ENCODE measurements around the gene HOXB1.

The HOXB1 gene

GRCh38 chr17:48530887-48531272 is at the start of gene HOXB1:
Gene HOXB1 (minus strand): TSS chr17:48531011. CDS start chr17:48530904, 107 bp downstream.
- no peak for DNase-seq (ENCODE audit: low read depth in 2 of 2)

DNA sequence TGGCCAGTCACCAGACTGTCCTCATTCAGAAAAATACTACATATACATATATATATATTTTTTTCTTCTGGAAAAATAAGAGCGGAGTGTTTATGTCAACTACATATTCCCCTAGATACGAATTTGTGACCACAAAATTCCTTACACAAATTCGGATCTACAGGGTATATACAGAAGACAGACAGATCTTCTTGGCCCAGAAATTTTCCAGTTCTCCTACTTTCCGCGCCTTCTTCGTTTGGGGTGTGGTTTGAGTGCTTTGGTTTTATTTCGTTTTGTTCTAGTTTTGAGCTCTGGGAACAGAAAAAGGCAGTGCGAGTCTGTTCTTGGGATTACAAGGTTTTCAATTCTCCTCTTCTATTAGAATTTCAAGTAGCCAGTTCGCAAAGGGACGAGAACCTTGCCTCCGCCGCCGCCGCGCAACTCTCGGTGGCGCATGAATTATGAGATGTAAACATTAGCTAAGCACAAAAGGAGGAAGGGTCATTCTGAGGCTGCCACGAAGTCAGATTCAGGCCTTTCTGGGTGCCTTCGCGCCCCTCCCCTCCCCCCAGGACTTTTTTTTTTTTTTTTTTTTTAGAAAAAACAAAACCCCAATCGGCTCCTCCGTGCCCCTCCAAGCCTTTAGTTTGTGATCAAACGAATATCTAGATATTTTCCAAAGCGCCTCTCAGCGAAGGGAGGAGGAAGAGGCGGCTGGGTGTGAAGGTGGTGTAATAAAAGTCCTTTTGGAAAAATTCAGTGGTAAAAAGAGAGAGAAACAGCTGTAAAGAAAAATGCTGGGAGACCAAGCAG is 49.1 kb upstream of the HOXB1 start:
- DNase-seq (ENCODE audit: low read depth in 2 of 2): no peak

GRCh38 chr17:48579471-48579759 is 48.6 kb upstream of the HOXB1 start:
- no peak for DNase-seq (ENCODE audit: low read depth in 2 of 2)

- DNase-seq (ENCODE audit: low read depth in 2 of 2): no peak
Measured at GRCh38 chr17:48578616-48579470, 48.0 kb upstream of the HOXB1 start.

DNA sequence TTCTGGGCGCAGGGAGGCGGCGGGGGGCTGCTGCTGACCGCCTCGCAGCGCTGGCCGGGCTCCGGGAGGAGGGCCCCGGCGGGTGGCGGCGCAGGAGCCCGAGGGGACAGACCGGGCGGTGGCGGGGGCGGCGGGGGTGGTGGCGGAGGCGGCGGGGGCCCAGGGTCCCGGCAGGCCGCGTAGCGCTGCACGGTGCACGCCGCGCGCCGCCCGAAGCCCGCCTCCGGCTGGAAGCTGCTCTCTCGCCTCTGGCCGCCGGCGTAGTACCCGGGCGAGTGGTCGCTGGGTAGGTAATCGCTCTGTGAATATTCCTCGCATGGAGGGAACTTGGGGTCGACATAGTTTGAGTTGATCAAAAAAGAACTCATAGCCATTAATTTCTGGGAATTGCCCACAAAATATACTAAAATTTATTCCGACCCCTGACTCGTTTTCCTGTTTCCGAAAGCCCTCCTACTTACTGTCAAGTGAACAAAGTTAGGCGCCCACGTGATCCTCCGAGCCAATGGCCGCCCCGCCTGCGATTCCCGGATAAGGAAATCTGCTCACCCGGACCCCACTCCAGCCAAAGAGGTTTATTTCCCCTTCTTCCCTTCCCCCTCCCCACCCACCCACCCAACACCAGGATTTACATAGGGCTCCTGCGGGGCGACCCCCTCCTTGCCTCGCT is 47.3 kb upstream of the HOXB1 start, which contains the start of gene HOXB4:
TSS of gene HOXB4 (minus strand) at position 405 of the 670 bp plus-strand sequence. CDS start at position 374, 31 bp downstream.
- DNase-seq (ENCODE audit: low read depth in 2 of 2): peak in 1 of 2 experiments; percentile 65

- no peak for DNase-seq (ENCODE audit: low read depth in 2 of 2)
Measured at GRCh38 chr17:48577330-48577945, 46.6 kb upstream of the HOXB1 start.

GRCh38 chr17:48576479-48577309 is 45.9 kb upstream of the HOXB1 start:
- no peak for DNase-seq (ENCODE audit: low read depth in 2 of 2)

DNA sequence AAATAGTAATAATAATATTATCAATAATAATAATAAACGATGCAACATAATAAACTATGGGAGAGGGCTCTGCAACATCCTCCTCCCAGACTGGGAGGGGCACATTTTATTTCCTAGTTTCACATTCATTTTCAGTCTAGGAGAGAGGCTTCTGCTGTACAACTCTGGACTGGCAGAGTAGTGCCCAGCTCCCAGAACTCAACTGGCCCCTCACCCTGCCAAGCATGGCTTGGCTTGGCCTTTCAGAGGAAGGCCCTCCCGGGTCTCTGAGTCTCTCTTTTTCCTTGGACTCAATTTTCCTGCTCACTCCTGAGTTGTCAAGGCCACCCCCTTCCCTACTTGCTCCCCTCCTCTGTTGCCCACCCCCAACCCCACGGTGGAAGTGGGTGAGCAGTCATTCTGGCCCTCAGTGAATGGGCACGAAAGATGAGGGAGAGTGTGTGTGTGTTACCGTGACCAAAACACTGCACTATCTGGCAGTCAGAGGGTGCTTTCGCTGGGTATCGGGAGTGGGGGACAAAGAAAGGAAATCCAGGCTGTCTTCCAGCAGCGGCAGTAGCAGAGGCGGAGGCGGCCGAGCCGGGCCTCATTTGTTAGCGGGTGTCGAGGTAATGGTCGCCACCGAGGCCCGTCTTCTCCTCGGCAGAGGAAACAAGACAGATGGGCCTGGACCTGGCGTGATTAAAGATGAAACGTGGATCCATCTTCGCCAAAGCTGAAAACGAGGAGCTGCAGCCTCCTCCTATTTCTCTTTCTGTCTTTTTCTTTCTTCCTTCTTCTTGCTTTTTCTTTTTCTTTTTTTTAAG is 45.1 kb upstream of the HOXB1 start:
- DNase-seq (ENCODE audit: low read depth in 2 of 2): no peak

DNA sequence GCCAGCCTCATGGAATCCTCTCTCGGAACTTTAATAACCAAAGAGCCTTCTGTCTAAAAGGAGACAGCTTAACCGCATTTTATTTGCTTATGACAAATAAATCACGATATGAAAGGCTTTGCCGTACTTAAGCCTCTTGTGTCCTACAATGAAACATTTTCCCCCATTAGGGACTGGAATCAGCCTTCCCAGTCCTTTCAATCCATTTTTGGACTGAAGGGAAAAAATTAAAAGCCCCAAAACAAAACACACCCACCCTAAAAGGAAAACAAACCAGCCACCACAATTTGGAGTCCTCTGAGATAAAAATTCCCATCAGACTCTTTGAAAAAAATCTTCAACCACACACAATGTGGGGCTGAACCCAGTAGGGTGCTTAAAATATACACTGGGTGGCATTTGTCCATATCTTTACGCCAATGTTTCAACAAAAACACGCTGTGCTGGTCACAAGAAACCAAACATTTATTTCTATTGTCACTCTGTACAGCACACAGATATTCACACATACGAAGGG is 44.3 kb upstream of the HOXB1 start:
- DNase-seq (ENCODE audit: low read depth in 2 of 2): no peak

GRCh38 chr17:48574505-48575065 is 43.8 kb upstream of the HOXB1 start:
- DNase-seq (ENCODE audit: low read depth in 2 of 2): no peak

- no peak for DNase-seq (ENCODE audit: low read depth in 2 of 2)
Measured at GRCh38 chr17:48571826-48572417, 41.1 kb upstream of the HOXB1 start.

DNA sequence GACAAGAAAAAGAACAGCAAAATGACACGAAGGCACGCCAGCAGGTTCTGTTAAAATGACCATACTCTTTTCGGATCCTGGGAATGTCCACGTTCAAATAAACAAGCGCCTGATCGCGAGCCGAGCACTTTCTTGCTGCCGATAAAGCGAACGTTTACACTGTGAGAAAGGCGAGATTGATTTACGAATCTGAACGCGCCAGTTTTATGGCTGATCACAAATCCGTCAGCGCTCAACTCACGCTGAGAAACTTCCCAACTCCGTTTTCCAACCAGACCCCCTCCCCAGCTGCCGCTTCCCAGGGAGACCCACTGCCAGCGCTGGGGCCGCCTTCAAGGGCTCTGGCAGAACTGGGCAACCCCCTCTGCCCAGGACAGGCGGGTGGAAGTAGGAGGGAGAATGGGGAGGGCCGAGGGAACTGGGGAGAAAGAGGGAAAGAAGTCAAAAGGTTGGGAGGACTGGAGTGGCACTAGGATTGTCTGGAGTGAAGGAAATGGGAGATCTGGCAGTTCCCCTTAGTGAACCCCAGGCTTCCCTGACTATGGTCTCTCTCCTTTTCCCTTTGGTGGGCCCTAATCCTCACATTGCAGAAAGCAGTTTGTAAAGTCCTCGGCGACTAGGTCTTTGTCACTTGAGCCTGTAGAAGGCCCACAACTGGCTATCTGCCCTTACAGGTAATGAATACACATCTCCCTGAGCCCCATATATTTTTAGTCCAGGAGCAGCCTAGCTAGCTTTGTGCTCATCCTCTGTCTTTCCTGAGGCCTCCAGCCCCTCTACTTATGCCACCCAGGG is 40.4 kb upstream of the HOXB1 start:
- DNase-seq (ENCODE audit: low read depth in 2 of 2): no peak

DNA sequence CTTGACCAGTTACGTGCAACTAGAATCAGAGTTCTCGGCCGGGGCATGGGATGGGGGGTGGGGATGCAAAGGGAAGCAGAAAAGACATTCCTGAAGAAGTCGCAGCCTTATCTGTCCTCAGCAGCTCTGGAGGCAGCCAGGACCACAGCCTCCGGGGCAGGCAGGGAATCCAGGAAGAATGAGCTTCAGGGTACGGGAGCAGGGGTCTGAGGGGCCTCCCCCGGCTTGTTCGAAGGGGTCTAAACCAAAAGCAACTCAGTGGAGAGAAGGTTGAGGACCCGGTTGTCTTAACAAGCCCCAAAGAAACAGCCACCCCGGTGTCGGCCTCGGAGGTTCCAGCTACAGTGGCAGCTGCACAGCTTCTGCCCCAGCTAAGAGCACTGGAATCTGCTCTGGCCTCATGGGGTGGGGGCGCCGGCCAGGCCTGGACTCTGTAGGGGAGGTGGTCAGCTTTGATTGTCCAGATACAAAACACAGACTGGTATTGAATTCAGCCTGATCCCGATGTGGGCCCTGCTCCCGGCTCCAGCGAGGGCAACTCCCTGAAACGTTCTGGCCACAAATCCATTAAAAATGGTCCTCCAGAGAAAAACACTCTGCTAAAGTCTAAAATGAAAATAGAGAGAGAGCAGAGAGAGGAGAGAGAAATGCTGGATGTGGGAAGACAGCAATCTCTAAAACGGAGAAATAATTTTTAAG is 39.7 kb upstream of the HOXB1 start:
- no peak for DNase-seq (ENCODE audit: low read depth in 2 of 2)

- no peak for DNase-seq (ENCODE audit: low read depth in 2 of 2)
Measured at GRCh38 chr17:48569674-48570324, 39.0 kb upstream of the HOXB1 start.

DNA sequence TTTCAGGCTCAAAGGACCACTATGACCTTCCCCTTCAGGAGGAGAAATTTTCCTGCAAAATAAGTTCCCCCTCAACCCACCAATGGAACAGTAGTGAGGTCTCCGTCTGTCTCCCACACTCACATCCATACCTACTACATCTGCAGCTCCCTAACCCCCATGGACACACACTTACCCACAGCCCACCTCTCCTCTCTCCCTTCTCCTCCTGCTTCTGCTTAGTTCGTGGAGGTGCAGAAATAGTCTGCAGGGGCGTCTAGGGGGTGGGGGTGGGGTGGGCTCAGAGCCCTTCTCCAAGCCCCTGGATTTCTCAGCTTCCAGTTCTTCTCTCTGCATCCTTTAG is 38.4 kb upstream of the HOXB1 start:
- no peak for DNase-seq (ENCODE audit: low read depth in 2 of 2)

DNA sequence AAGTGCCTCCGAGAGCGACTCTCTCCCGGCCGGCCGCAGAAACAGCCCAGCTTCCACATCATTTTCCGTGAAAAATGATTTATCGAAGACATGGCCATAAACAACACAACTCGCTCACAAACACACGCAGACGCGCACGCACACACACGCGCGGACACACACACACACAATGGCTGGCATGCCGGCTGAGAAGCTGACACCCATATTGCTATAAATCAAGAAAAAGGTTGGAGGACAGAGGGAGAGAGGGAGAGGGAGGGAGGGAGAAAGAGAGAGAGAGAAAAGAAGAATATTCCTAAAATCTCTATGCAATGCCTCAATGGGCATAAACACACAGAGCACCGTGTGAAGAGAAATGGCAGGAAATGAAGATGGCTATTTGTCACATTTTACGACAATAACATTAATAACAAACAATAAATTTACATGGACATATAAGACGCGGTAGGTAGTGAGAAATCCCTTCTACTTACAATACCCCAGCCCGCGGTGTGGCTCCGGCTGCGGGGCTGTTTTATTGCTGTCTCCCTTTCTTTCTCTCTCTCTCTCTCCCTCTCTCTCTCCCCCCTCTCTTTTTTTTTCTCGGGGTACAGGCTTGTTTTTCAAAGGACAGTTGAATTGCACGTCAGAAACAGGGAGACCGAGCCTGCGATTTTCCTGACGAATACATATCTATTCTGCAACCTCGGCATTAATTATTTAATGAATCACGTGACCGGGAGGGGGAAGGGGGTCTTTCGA is 37.9 kb upstream of the HOXB1 start:
- no peak for DNase-seq (ENCODE audit: low read depth in 2 of 2)
